Stimulated activated CD8-positive, alpha-beta memory T cell treated with anti-CD3 and anti-CD28 coated beads, Interleukin-4, amount 100 ng/mL, for 1 hour (primary cell): Measurements from ENCODE around the gene DSE.

Experiments used
- DNase-seq, 2 donors: peaks; one replicate each; pipeline ENCODE4 v3.0.0-alpha.2; 2020; ENCODE audit warnings: low read depth in 2 of 2, low spot score in 1 of 2

Gene DSE

DNA sequence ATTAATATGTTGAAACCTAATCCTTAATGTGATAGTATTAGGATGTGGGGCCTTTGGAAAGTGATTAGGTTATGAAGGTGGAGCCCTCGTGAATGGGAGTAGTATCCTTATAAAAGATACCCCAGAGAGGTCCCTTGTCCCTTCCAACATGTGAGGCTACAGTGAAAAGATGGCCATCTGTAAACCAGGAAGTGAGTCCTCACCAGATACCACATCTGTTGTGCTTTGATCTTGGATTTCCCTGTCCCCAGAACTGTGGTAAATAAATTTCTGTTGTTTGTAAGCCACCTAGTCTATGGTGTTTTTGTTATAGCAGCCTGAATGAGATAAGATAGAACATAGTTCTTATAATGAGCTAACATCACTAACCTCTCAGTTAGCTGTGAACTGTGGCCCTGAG, 73.8 kb downstream of the DSE start:
- DNase-seq, result no peak

GRCh38 chr6:116445102-116445501, 74.4 kb downstream of the DSE start:
- DNase-seq, result no peak

GRCh38 chr6:116446399-116446798, 75.7 kb downstream of the DSE start:
- no peak for DNase-seq

- no peak for DNase-seq
Observed at GRCh38 chr6:116447052-116447451, 76.3 kb downstream of the DSE start.

- DNase-seq, result no peak
Observed at GRCh38 chr6:116447496-116448011, 76.8 kb downstream of the DSE start.

DNA sequence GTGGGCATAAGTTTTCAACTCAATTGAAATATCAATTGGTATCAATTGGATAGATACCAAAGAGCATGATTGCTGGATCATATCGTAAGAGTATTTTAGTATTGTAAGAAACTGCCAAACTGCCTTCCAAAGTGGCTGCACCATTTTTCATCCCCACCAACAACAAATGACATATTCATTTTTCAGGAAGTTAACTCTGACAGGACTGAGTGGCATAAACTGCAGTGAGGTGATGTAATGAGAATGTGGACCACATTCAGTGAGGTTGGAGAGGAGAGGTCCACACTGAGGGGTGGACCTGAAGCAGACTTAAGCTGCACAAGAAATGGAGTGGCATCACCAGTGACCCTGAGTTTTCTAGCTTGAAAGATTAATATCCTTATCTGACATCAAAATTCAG, 78.8 kb downstream of the DSE start:
- no peak for DNase-seq

DNA sequence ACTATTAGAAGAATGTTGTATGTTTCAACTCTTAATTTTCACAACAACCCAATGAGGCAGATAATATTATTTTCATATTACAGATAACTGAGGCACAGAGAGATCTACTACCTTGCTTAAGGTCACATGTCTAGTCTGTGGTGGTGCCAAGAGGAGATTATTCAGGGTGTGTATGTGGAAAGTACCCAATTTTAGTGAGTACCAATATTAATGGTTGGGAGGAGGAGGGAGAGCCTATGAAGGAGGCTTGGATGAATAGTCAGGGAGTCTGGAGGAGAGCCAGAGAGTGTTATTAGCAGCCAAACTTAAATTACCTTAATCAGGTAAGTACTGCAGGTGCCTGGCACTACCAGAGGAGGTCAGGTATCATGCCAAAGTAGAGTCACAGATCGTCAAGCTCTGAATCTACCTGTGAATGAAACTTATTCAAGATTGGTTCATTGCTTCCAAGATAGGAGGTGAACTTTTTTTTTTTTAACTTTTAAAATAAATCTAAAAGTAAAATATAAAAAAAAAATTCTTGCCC, 79.5 kb downstream of the DSE start:
- no peak for DNase-seq

GRCh38 chr6:116450769-116451740, 80.3 kb downstream of the DSE start:
- no peak for DNase-seq

DNA sequence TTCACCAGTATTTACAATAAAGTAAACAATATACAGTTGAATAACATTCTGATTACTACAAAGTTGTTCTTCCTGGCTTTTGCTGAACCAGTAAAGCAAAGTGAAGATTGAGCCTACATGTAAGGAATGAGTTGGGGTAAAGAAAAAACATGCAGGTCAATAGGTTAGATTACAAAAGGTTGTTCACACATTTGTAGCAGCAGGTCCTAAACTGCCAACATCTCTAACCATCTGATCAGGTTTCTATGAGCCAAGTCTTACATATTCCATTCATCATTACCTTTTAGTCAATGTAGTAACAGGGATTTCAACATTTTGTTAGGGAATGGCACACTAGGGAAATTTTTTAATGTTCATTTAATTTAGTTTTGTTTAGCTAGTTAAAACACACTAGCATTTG, 81.2 kb downstream of the DSE start:
- DNase-seq, result no peak

GRCh38 chr6:116452531-116452930, 81.8 kb downstream of the DSE start:
- DNase-seq, result no peak

GRCh38 chr6:116456106-116456505, 85.4 kb downstream of the DSE start:
- no peak for DNase-seq

- no peak for DNase-seq
Observed at GRCh38 chr6:116456927-116457326, 86.2 kb downstream of the DSE start.

DNA sequence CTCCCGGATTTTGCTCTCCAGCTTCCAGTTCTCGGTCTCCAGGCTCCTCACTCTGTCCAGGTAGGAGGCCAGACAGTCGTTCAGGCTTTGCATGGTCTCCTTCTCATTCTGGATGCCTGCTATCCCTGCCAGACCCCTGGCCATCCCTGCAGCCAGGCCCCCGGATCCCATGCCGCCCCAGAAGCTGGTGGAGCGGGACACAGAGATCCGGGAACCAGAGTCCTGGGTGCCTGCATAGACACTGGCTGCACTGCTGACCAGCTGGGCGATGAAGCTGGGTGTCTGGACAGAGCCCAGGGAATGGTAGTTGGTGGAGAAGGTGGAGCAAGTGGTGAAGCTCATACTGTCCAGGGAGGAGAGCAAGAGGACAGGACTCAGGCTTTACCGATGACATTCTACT, 87.5 kb downstream of the DSE start:
- DNase-seq, result no peak

- no peak for DNase-seq
Observed at GRCh38 chr6:116459927-116460326, 89.2 kb downstream of the DSE start.

DNA sequence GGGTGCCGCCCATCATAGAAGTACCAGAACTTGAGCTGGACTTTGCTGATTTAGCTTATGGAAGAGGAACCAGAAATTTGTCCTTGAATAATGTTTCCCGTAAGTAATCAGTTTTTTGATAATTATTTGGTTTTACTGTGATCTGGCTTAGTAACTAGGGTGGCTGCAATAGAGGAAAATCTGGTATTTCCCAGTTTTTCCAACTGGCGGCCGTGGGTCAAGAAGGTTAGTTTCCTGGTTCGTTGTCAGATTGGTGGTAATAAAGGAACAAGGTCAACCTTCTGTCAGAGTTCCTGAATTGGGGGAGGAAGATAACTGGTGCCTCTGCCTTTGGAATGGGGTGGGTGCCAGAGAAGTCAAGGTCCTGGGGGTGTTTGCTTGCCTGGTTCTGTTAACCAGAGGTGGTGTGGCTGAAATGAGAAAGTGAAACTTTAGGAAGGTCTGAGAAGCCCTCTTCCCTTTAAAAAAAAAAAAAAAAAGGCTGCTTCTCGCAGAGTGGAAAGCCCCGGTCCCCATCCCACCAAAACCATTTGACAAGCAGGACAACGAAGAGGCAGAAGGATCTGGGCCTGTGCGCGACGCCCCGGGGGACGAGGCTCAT, 90.7 kb downstream of the DSE start, which contains the start of gene CALHM6:
Gene CALHM6, plus strand, starts transcription at position 45 of the 601 bp plus-strand sequence. Its CDS starts 555 bp downstream, at position 600.
- no peak for DNase-seq

GRCh38 chr6:116461932-116462885, 91.5 kb downstream of the DSE start:
- DNase-seq, result peak in 1 of 2 donors; percentile 14

GRCh38 chr6:116463301-116463700, 92.6 kb downstream of the DSE start:
- DNase-seq, result no peak

GRCh38 chr6:116465246-116465645, 94.5 kb downstream of the DSE start:
- no peak for DNase-seq

DNA sequence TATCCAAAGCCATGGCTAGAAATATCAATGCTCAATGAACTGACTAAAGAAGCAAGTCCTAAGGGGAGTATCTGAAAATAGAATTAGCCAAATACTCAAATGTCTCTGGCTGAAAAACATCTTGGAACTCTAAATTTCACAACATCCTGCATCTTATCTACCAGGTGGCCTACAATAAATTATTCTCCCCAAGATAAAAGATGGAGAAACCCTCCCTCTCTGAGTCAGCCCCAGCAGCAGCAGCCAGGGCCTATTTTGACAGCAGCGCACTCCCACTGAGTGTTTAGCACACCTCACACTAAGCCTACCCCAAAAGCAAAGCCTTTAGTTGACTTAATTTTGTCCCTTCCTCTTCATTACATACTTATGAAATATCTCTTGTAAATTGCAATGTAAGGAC, 96.3 kb downstream of the DSE start:
- DNase-seq, result no peak

DNA sequence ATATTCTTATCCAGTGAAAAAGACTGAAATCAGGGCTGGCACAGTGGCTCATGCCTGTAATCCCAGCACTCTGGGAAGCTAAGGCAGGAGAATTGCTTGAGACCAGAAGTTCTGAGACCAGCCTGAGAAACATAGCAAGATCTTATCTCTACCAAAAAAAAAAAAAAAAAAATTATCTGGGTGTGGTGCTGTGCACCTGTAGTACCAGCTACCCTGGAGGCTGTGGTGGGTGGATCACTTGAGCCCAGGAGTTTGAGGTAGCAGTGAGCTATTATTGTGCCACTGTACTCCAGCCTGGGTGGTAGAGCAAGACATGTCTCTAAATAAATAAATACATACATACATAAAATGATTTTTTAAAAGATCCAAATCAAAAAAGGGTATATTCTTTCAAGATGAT, 96.8 kb downstream of the DSE start:
- no peak for DNase-seq

- DNase-seq, result no peak
Observed at GRCh38 chr6:116468293-116468692, 97.5 kb downstream of the DSE start.
